Gastrocnemius medialis (tissue), 4 donors: Measurements from ENCODE around the gene ASMT. TPM values are rescaled to one million over a fixed set of nuclear protein-coding genes. Genes with fewer than 3 reads are reported as not detected.

Experiments used
- ATAC-seq, 2 donors: fragments of 150-250 bp; one replicate each; pipeline ENCODE4 v1.9.1; 2016
- DNase-seq, 2 donors: peaks; one replicate each; pipeline ENCODE4 v3.0.0-alpha.2; 2019
- H3K27ac ChIP-seq, 4 donors: fragments of 200-600 bp; sonication (generic); 1 replicate in 1 of 4; 2 replicates in 3 of 4; pipeline ENCODE4 v1.5.1; 2016 to 2018; ENCODE audit warnings: mild to moderate bottlenecking in 2 of 4, moderate library complexity in 1 of 4
- H3K27me3 ChIP-seq, 3 donors: fragments of 200-600 bp; sonication (generic) in 2 of 3; 1 replicate in 1 of 3; 2 replicates in 2 of 3; pipeline versions ENCODE4 v1.5.1 to v1.6.0; 2016 to 2019; ENCODE audit warnings: mild to moderate bottlenecking in 1 of 3, moderate library complexity in 1 of 3
- H3K36me3 ChIP-seq, 2 donors: fragments of 200-600 bp; sonication (generic) in 1 of 2; one replicate each; pipeline ENCODE4 v1.5.1; 2017 to 2018
- H3K4me1 ChIP-seq, 2 donors: fragments of 200-600 bp; sonication (generic) in 1 of 2; one replicate each; pipeline ENCODE4 v1.5.1; 2016 to 2017; ENCODE audit warnings: mild to moderate bottlenecking in 2 of 2
- H3K4me3 ChIP-seq, 4 donors: fragments of 200-600 bp; sonication (generic) in 3 of 4; 1 replicate in 1 of 4; 2 replicates in 3 of 4; pipeline ENCODE4 v1.5.1; 2016 to 2019; ENCODE audit warnings: mild to moderate bottlenecking in 2 of 4
- H3K9me3 ChIP-seq, 3 donors: fragments of 200-600 bp; sonication (generic) in 2 of 3; 1 replicate in 1 of 3; 2 replicates in 2 of 3; pipeline ENCODE4 v1.5.1; 2016 to 2019
- CTCF ChIP-seq, 5 experiments: fragments of 450-650 bp in 3 of 5; fragments of 200-600 bp in 2 of 5; sonication (generic) in 2 of 5; IDR thresholded peaks in 4 of 5; conservative IDR thresholded peaks in 1 of 5; 1 replicate in 4 of 5; 2 replicates in 1 of 5; pipeline ENCODE4 v1.5.1; 2016 to 2019; ENCODE audit warnings: antibody characterized with exemption in 5 of 5, mild to moderate bottlenecking in 3 of 5, moderate library complexity in 3 of 5
- POLR2A ChIP-seq, 2 donors: fragments of 450-650 bp; IDR thresholded peaks; one replicate each; pipeline ENCODE4 v1.6.1; 2017; ENCODE audit warnings: antibody characterized with exemption in 2 of 2, mild to moderate bottlenecking in 2 of 2, moderate library complexity in 2 of 2
- in situ Hi-C, 4 donors: fragments of 200-750 bp; cut with MboI; loops; one replicate each; pipeline versions ENCODE4 v1.15.0 to v1.8.0; 2017; ENCODE audit warnings: low sequenced_read_pairs in 4 of 4
- intact Hi-C: fragments of 100-400 bp; cut with DNase I; formaldehyde crosslinking; loops from one replicate; pipeline ENCODE4 v1.15.1; 2023; ENCODE audit warnings: low total_unique reads
- total RNA-seq, 4 donors: library from RNA; depleted of rRNA; stranded (reverse); fragments of >200 nt; gene quantifications; one replicate each; pipeline versions ENCODE4 v1.1.0 to v1.2.3, GENCODE V29; 2016

The ASMT gene
- total RNA-seq, 4 donors from 2014 or later, result not detected

DNA sequence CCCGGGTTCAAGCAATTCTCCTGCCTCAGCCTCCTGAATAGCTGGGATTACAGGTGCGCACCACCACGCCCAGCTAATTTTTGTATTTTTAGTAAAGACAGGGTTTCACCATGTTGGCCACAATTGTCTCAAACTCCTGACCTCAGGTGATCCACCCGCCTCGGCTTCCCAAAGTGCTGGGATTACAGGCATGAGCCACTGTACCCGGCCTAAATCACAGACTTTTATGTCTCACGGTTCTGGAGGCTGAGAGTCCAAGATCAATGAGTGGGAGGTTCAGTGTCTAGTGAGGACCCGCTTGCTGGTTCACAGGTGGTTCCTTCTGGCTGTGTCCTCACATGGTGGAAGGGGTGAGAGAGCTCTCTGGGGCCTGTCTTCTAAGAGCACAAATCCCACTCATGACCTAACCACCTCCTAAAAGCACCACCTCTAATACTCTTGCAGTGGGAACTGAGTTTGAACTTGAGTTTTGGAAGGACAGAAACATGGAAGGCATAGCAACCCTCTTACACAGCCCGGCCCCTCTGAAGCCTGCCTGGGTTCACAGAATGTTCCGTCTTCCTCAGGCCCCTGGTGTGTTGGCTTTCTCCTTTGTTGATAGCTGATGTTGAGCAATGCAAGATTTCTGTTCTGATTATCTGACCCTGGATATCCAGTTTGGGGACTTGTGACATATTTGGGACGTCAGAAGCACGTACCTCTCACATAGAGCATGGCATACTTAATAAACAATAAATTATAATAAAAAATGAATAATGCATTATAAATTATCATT, 25.3 kb upstream of the ASMT start:
- Histone ChIP-seq H3K4me3 (no peak overlapping the region), H3K36me3 (peaks cover 0 to 10% of the 10 kb centered on the region in 2 donors), H3K27ac (no peak overlapping the region), H3K27me3 (no peaks in the 10 kb centered on the region), H3K4me1 (peaks cover 6 to 14% of the 10 kb centered on the region in 2 donors), H3K9me3 (no peaks in the 10 kb centered on the region)
- TF ChIP-seq POLR2A (IDR thresholded peaks at IDR 0.05) (no peak), CTCF (IDR thresholded peaks at IDR 0.05 in 4 of 5, conservative IDR thresholded peaks at IDR 0.05 in 1 of 5) (no peak)
- ATAC-seq (no peak), DNase-seq (no peak)
- intact Hi-C loops, result loop anchor here (2.0 to 5.0 kb wide), 2 partner anchors 597 to 1043 kb away; no protein-coding TSS in a partner anchor
- in situ Hi-C loops, result loop anchor here (10.0 to 25.0 kb wide), 3 partner anchors 125 to 135 kb away; partner anchors contain the start of gene ASMTL (in 3 of the 4)

DNA sequence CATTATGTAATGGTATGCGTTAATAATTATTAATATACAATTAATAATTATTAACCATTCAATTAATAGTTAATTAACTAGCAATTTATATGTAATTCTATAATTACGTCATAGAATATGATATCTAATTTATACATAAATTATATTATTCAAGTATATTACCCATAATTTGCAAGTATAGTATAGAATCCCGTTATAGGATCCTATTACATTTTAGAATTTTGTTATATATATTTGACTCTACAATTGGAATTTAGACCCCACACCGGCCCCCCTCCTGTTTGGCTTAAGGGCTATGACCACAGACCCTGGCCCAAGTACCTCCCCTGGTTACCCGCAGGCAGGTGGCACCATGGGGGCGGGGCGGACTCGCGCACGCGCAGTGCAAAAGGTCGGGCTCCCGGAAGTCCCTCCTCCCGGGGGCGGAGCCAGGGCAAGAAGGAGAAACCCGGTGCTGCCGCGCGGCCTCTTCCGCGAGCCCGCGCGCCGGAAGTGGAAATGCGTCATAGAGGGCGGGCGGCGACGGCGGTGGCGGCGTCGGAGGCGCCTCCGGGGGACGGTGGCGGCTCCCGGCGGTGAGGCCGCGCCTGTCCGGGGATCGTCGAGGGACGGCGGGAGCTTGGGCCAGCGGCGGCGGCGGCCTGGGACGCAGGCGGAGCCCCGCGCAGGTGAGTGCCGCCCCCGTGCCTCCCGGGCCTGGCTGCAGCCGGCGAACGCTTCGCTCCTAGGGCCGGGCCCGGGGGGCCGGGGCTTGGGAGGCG, 23.6 kb upstream of the ASMT start, which contains the start of gene AKAP17A:
AKAP17A (plus strand) TSS at position 503 of the 761 bp plus-strand sequence. CDS start 1,859 bp downstream, outside the sequence.
- intact Hi-C loops, result loop anchor here (1.0 to 5.0 kb wide), 3 partner anchors 199 to 1042 kb away; partner anchors contain the start of gene SLC25A6
- peak; percentile 95 to 99 for ATAC-seq
- in situ Hi-C loops, result loop anchor here in 2 of 4 donors (25.0 kb wide), 1 partner anchor 129 kb away; the partner anchor contains the start of gene ASMTL (in 2 of the 2)

GRCh38 chrX:1591863-1592469, 22.9 kb upstream of the ASMT start:
- H3K36me3 ChIP-seq, result peaks cover 0 to 31% of the 10 kb centered on the region in 2 donors
- H3K4me3 ChIP-seq, result peak overlapping the region; percentile 77 to 99 (median 91)
- TF ChIP-seq CTCF (IDR thresholded peaks at IDR 0.05 in 4 of 5, conservative IDR thresholded peaks at IDR 0.05 in 1 of 5) (no peak), POLR2A (IDR thresholded peaks at IDR 0.05) (no peak)
- in situ Hi-C loops (loop anchor here in 2 of 4 donors (25.0 kb wide), 1 partner anchor 130 kb away; the partner anchor contains the start of gene ASMTL (in 2 of the 2)), intact Hi-C loops (loop anchor here (1.0 to 5.0 kb wide), 3 partner anchors 200 to 1041 kb away; partner anchors contain the start of gene SLC25A6)
- DNase-seq (no peak), ATAC-seq (peak in 1 of 2 donors; percentile 22)
- H3K27me3 ChIP-seq, result no peaks in the 10 kb centered on the region
- peaks cover 6 to 14% of the 10 kb centered on the region in 2 donors for H3K4me1 ChIP-seq
- H3K27ac ChIP-seq, result peak overlapping the region; percentile 74 to 88 (median 80)
- no peaks in the 10 kb centered on the region for H3K9me3 ChIP-seq

More for the DNA sequence above, 23.6 kb upstream of the ASMT start, which contains the start of gene AKAP17A:
- Histone ChIP-seq H3K9me3 (no peaks in the 10 kb centered on the region), H3K4me1 (peaks cover 6 to 14% of the 10 kb centered on the region in 2 donors), H3K4me3 (peak within 1 kb of the TSS; percentile 77 to 99 (median 91)), H3K36me3 (peaks cover 0 to 27% of the 10 kb centered on the region in 2 donors), H3K27me3 (no peaks in the 10 kb centered on the region), H3K27ac (peak within 1 kb of the TSS; percentile 74 to 88 (median 80))
- peak; percentile 91 to 95 for DNase-seq
- TF ChIP-seq CTCF (IDR thresholded peaks at IDR 0.05 in 4 of 5, conservative IDR thresholded peaks at IDR 0.05 in 1 of 5) (peak in 1 of 5 experiments; percentile 21), POLR2A (IDR thresholded peaks at IDR 0.05) (peak; percentile 80 to 84)
